ENCODE results near the gene SERINC2. TPM values are rescaled to one million over a fixed set of nuclear protein-coding genes. Genes with fewer than 3 reads are reported as not detected.

Gene SERINC2
- total RNA-seq, 1 experiment from 2014 or later = 26.0 TPM

DNA sequence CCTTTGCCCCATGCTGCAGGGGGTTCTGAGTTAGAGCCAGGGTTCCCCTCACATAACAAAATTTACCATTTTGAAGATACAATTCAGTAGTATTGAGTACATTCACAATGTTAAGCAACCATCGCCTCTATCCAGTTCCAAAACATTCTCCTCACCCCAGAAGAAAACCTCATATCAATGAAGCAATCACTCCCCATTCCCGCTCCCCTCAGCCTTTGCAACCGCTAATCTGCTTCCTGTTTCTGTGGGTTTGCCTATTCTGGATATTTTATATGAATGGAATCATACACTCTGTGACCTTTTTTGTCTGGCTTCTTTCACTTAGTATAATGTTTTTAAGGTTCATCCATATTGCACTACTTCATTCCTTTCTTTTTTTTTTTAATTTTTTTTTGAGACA is 32.9 kb downstream of the SERINC2 start:
- TF ChIP-seq, protein P1, sequence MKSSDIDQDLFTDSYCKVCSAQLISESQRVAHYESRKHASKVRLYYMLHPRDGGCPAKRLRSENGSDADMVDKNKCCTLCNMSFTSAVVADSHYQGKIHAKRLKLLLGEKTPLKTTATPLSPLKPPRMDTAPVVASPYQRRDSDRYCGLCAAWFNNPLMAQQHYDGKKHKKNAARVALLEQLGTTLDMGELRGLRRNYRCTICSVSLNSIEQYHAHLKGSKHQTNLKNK (CRISPR knock-in tag; IDR thresholded peaks at IDR 0.05) = no peak
- TF ChIP-seq AFF4 (CRISPR knock-in tag; IDR thresholded peaks at IDR 0.05; ENCODE audit: borderline replicate concordance) = no peak
- TF ChIP-seq, protein P2, sequence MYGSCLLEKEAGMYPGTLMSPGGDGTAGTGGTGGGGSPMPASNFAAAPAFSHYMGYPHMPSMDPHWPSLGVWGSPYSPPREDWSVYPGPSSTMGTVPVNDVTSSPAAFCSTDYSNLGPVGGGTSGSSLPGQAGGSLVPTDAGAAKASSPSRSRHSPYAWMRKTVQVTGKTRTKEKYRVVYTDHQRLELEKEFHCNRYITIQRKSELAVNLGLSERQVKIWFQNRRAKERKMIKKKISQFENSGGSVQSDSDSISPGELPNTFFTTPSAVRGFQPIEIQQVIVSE (CRISPR knock-in tag; IDR thresholded peaks at IDR 0.05; ENCODE audit: borderline replicate concordance) = no peak
- no peak for TF ChIP-seq FOXK1 (CRISPR knock-in tag; IDR thresholded peaks at IDR 0.05)
- TF ChIP-seq FOXJ3 (CRISPR knock-in tag; IDR thresholded peaks at IDR 0.05; ENCODE audit: borderline replicate concordance) = no peak
- no peak for TF ChIP-seq HMGA2 (CRISPR knock-in tag; IDR thresholded peaks at IDR 0.05)
- TF ChIP-seq, protein P3, sequence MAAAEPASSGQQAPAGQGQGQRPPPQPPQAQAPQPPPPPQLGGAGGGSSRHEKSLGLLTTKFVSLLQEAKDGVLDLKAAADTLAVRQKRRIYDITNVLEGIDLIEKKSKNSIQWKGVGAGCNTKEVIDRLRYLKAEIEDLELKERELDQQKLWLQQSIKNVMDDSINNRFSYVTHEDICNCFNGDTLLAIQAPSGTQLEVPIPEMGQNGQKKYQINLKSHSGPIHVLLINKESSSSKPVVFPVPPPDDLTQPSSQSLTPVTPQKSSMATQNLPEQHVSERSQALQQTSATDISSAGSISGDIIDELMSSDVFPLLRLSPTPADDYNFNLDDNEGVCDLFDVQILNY (CRISPR knock-in tag; IDR thresholded peaks at IDR 0.05) = no peak
- TF ChIP-seq NR3C1 (CRISPR knock-in tag; conservative IDR thresholded peaks at IDR 0.05; ENCODE audit: low read depth) = no peak
- no peak for TF ChIP-seq E2F4 (CRISPR knock-in tag; IDR thresholded peaks at IDR 0.05; ENCODE audit: borderline replicate concordance, low read depth)
- no peak for TF ChIP-seq NR2C2 (CRISPR knock-in tag; IDR thresholded peaks at IDR 0.05)
- TF ChIP-seq ZNF317 (CRISPR knock-in tag; IDR thresholded peaks at IDR 0.05; ENCODE audit: borderline replicate concordance, low read depth) = no peak
- TF ChIP-seq RORB (CRISPR knock-in tag; IDR thresholded peaks at IDR 0.05) = no peak
- TF ChIP-seq, protein P4, sequence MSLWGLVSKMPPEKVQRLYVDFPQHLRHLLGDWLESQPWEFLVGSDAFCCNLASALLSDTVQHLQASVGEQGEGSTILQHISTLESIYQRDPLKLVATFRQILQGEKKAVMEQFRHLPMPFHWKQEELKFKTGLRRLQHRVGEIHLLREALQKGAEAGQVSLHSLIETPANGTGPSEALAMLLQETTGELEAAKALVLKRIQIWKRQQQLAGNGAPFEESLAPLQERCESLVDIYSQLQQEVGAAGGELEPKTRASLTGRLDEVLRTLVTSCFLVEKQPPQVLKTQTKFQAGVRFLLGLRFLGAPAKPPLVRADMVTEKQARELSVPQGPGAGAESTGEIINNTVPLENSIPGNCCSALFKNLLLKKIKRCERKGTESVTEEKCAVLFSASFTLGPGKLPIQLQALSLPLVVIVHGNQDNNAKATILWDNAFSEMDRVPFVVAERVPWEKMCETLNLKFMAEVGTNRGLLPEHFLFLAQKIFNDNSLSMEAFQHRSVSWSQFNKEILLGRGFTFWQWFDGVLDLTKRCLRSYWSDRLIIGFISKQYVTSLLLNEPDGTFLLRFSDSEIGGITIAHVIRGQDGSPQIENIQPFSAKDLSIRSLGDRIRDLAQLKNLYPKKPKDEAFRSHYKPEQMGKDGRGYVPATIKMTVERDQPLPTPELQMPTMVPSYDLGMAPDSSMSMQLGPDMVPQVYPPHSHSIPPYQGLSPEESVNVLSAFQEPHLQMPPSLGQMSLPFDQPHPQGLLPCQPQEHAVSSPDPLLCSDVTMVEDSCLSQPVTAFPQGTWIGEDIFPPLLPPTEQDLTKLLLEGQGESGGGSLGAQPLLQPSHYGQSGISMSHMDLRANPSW (CRISPR knock-in tag; conservative IDR thresholded peaks at IDR 0.05; ENCODE audit: low read depth) = no peak
- no peak for TF ChIP-seq NFYB (CRISPR knock-in tag; conservative IDR thresholded peaks at IDR 0.05; ENCODE audit: low read depth)
- Mint-ChIP-seq H3K36me3 (no peaks in the 10 kb centered on the region), H3K4me3 (no peak overlapping the region), H3K9me3 (peaks cover 34% of the 10 kb centered on the region), H3K4me1 (no peaks in the 10 kb centered on the region), H3K27ac (no peak overlapping the region), H3K27me3 (ENCODE audit: low read depth) (peaks cover 4% of the 10 kb centered on the region)
- POLR2A ChIA-PET = no interaction called here
- no peak for DNase-seq (ENCODE audit: low spot score)
- no peak for ATAC-seq
- CTCF ChIA-PET = interaction anchor here (1.0 kb wide), 1 partner anchor 103 kb away, joined by 3 read pairs; no protein-coding TSS in a partner anchor

DNA sequence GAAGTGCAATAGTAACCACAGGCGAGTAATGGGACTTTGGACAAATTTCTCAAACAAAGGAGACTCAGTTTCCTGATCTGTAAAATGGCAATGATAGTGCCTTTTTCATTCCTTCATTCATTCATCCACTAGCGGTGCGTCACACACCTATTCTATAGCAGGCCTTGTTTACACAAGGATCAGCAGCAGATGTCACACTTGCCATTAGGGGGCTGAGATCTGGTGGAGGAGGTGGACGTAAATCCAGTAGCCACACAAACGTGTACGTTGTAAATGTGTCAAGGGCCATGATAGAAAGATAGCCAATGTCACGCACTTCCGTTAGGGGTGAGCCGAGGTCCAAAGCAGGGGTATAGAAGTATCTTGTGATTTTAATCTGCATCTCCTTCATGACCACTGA is 34.2 kb downstream of the SERINC2 start:
- Mint-ChIP-seq H3K27ac (no peak overlapping the region), H3K9me3 (peaks cover 44% of the 10 kb centered on the region), H3K27me3 (ENCODE audit: low read depth) (peaks cover 7% of the 10 kb centered on the region), H3K36me3 (peaks cover 4% of the 10 kb centered on the region), H3K4me1 (no peaks in the 10 kb centered on the region), H3K4me3 (no peak overlapping the region)
- POLR2A ChIA-PET = no interaction called here
- ATAC-seq = no peak
- DNase-seq (ENCODE audit: low spot score) = no peak
- CTCF ChIA-PET = no interaction called here
- TF ChIP-seq TEAD1 (CRISPR knock-in tag; IDR thresholded peaks at IDR 0.05) (no peak), ATF1 (CRISPR knock-in tag; IDR thresholded peaks at IDR 0.05) (no peak), ZBTB43 (CRISPR knock-in tag; IDR thresholded peaks at IDR 0.05) (no peak), RORB (CRISPR knock-in tag; IDR thresholded peaks at IDR 0.05) (no peak), GRHL2 (CRISPR knock-in tag; IDR thresholded peaks at IDR 0.05; ENCODE audit: insufficient replicate concordance, severe bottlenecking) (no peak), ELF4 (CRISPR knock-in tag; IDR thresholded peaks at IDR 0.05; ENCODE audit: low read depth) (no peak), FOXP4 (CRISPR knock-in tag; IDR thresholded peaks at IDR 0.05) (no peak)
- TF ChIP-seq, protein P5, sequence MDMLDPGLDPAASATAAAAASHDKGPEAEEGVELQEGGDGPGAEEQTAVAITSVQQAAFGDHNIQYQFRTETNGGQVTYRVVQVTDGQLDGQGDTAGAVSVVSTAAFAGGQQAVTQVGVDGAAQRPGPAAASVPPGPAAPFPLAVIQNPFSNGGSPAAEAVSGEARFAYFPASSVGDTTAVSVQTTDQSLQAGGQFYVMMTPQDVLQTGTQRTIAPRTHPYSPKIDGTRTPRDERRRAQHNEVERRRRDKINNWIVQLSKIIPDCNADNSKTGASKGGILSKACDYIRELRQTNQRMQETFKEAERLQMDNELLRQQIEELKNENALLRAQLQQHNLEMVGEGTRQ (CRISPR knock-in tag; IDR thresholded peaks at IDR 0.05) = no peak
